ENCODE results near the gene SLC26A6. TPM values are rescaled to one million over a fixed set of nuclear protein-coding genes. Genes with fewer than 3 reads are reported as not detected.
A peak's percentile ranks its signal among the peaks of the same experiment; 100 is the strongest.

SLC26A6 gene, protein sequence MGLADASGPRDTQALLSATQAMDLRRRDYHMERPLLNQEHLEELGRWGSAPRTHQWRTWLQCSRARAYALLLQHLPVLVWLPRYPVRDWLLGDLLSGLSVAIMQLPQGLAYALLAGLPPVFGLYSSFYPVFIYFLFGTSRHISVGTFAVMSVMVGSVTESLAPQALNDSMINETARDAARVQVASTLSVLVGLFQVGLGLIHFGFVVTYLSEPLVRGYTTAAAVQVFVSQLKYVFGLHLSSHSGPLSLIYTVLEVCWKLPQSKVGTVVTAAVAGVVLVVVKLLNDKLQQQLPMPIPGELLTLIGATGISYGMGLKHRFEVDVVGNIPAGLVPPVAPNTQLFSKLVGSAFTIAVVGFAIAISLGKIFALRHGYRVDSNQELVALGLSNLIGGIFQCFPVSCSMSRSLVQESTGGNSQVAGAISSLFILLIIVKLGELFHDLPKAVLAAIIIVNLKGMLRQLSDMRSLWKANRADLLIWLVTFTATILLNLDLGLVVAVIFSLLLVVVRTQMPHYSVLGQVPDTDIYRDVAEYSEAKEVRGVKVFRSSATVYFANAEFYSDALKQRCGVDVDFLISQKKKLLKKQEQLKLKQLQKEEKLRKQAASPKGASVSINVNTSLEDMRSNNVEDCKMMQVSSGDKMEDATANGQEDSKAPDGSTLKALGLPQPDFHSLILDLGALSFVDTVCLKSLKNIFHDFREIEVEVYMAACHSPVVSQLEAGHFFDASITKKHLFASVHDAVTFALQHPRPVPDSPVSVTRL
- total RNA-seq, result 10 to 100 TPM; 32.0 to 34.9 TPM
- 10 to 100 TPM; 14.0 to 21.8 (median 15.3) TPM for polyA plus RNA-seq (ENCODE audit: insufficient read length in 6 of 6)
- long read RNA-seq, donor 1, result 0 reads
- long read RNA-seq, donor 2, partial matches to known transcripts, result 0 of 1 reads
- long read RNA-seq, donor 2, other reads (novel, unspliced or antisense), result 0 of 1 reads
- long read RNA-seq, donor 3, partial matches to known transcripts, result 0 of 1 reads
- long read RNA-seq, donor 3, other reads (novel, unspliced or antisense), result 0 of 1 reads
- long read RNA-seq, donor 4, partial matches to known transcripts, result 1 of 3 reads
- long read RNA-seq, donor 4, other reads (novel, unspliced or antisense), result 1 of 3 reads
- long read RNA-seq, donor 5, result 0 reads
- long read RNA-seq, donor 6, partial matches to known transcripts, result 0 of 1 reads
- long read RNA-seq, donor 6, other reads (novel, unspliced or antisense), result 0 of 1 reads
- long read RNA-seq, donor 7, result 0 reads
- long read RNA-seq, donor 8, result 0 reads
- long read RNA-seq, donor 9, result 0 reads
- long read RNA-seq, donor 10, partial matches to known transcripts, result 0 of 10 reads
- long read RNA-seq, donor 10, other reads (novel, unspliced or antisense), result 5 of 10 reads
- long read RNA-seq, donor 11, result 0 reads
- long read RNA-seq, donor 12, partial matches to known transcripts, result 0 of 2 reads
- long read RNA-seq, donor 12, other reads (novel, unspliced or antisense), result 0 of 2 reads

GRCh38 chr3:48635222-48636021 is at the start of gene SLC26A6:
TSS of gene SLC26A6 (minus strand) at chr3:48635461. CDS start at chr3:48635393, 68 bp downstream.
- TF ChIP-seq, protein P1, sequence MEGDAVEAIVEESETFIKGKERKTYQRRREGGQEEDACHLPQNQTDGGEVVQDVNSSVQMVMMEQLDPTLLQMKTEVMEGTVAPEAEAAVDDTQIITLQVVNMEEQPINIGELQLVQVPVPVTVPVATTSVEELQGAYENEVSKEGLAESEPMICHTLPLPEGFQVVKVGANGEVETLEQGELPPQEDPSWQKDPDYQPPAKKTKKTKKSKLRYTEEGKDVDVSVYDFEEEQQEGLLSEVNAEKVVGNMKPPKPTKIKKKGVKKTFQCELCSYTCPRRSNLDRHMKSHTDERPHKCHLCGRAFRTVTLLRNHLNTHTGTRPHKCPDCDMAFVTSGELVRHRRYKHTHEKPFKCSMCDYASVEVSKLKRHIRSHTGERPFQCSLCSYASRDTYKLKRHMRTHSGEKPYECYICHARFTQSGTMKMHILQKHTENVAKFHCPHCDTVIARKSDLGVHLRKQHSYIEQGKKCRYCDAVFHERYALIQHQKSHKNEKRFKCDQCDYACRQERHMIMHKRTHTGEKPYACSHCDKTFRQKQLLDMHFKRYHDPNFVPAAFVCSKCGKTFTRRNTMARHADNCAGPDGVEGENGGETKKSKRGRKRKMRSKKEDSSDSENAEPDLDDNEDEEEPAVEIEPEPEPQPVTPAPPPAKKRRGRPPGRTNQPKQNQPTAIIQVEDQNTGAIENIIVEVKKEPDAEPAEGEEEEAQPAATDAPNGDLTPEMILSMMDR (IDR thresholded peaks at IDR 0.05), result peak in 1 of 2 donors; percentile 40
- H3K36me3 ChIP-seq, result peaks cover 0 to 31% of the 10 kb centered on the region in 2 donors
- H3K4me3 ChIP-seq, result peak within 1 kb of the TSS; percentile 99 to 100
- DNase-seq (peak; percentile 95 to 100 (median 97)), ATAC-seq (peak; percentile 98)
- no peaks in the 10 kb centered on the region for H3K27me3 ChIP-seq
- intact Hi-C loops (cut with DNase I), result no loop called here
- H3K9me3 ChIP-seq, result no peaks in the 10 kb centered on the region
- H3K27ac ChIP-seq, result peak within 1 kb of the TSS; percentile 78 to 87
- peaks cover 16 to 20% of the 10 kb centered on the region in 2 donors for H3K4me1 ChIP-seq

- no peaks in the 10 kb centered on the region for H3K9me3 ChIP-seq
- intact Hi-C loops (cut with DNase I), result no loop called here
- H3K4me1 ChIP-seq, result peaks cover 8 to 25% of the 10 kb centered on the region in 2 donors
- TF ChIP-seq, protein P1 (IDR thresholded peaks at IDR 0.05), result no peak
- H3K4me3 ChIP-seq, result peak overlapping the region in 1 of 2 donors; percentile 78
- peaks cover 0 to 52% of the 10 kb centered on the region in 2 donors for H3K36me3 ChIP-seq
- no peak overlapping the region for H3K27ac ChIP-seq
- no peaks in the 10 kb centered on the region for H3K27me3 ChIP-seq
- DNase-seq (peak in 1 of 4 donors; percentile 44), ATAC-seq (no peak)
Measured at GRCh38 chr3:48684480-48685143, 49.4 kb upstream of the SLC26A6 start.

GRCh38 chr3:48684054-48684349 is 48.7 kb upstream of the SLC26A6 start:
- Histone ChIP-seq H3K4me3 (no peak overlapping the region), H3K27ac (no peak overlapping the region), H3K36me3 (peaks cover 0 to 52% of the 10 kb centered on the region in 2 donors), H3K4me1 (peaks cover 8 to 25% of the 10 kb centered on the region in 2 donors), H3K9me3 (no peaks in the 10 kb centered on the region), H3K27me3 (no peaks in the 10 kb centered on the region)
- intact Hi-C loops (cut with DNase I), result no loop called here
- ATAC-seq (no peak), DNase-seq (no peak)
- TF ChIP-seq, protein P1 (IDR thresholded peaks at IDR 0.05), result no peak

DNA sequence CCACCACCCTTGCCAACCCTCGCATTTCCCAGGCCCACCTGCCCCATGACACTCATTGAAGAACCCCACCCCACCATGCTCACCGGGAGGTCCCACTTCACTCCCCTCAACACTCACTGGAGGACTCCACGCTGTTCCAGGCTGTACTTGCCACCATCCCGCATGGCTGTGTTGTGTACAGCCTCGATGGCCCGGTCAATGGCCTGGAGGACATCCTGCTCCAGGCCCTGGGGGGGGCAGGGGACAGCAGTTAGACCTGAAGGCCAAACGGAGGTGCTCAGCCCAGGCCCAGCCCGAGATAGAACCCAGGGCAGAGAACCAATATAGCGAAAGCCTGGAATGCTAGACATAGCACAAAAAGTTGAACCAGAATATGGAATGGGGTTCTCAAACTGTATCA is 47.5 kb upstream of the SLC26A6 start:
- Histone ChIP-seq H3K36me3 (peaks cover 0 to 52% of the 10 kb centered on the region in 2 donors), H3K27me3 (no peaks in the 10 kb centered on the region), H3K27ac (no peak overlapping the region), H3K9me3 (no peaks in the 10 kb centered on the region), H3K4me1 (peaks cover 8 to 25% of the 10 kb centered on the region in 2 donors), H3K4me3 (no peak overlapping the region)
- TF ChIP-seq, protein P1 (IDR thresholded peaks at IDR 0.05), result no peak
- intact Hi-C loops (cut with DNase I), result no loop called here
- ATAC-seq, result no peak
- DNase-seq, result no peak
